Right cardiac atrium (tissue), 5 donors: Measurements from ENCODE around the gene BIRC3. TPM values are rescaled to one million over a fixed set of nuclear protein-coding genes. Genes with fewer than 3 reads are reported as not detected.
"Not testable (repeated sequence)": the region's sequence is repeated elsewhere in the genome, so short reads cannot be mapped to it uniquely, and the experiment has no call there.

ENCODE experiments used
- ATAC-seq, 2 donors: fragments of 200-7000 bp; cut with Tn5 transposase; one replicate each; pipeline versions ENCODE4 v1.8.0 to v1.9.1; 2020; ENCODE audit warnings: moderate library complexity in 2 of 2, mild to moderate bottlenecking in 1 of 2
- DNase-seq, 3 donors: peaks; one replicate each; pipeline ENCODE4 v3.0.0-alpha.2; 2020
- H3K27ac ChIP-seq: one replicate; pipeline ENCODE4 v1.5.1; 2013; ENCODE audit warnings: mild to moderate bottlenecking, low read length, control low read depth, moderate library complexity
- H3K27me3 ChIP-seq: one replicate; pipeline ENCODE4 v1.6.1; 2013; ENCODE audit not compliant: control insufficient read depth, insufficient read depth
- H3K4me1 ChIP-seq: one replicate; pipeline ENCODE4 v1.6.1; 2013; ENCODE audit warnings: low read length; ENCODE audit not compliant: control insufficient read depth, insufficient read depth
- H3K4me3 ChIP-seq: one replicate; pipeline ENCODE4 v1.5.1; 2013; ENCODE audit warnings: low read length, control low read depth
- H3K9me3 ChIP-seq: one replicate; pipeline ENCODE4 v1.6.1; 2013; ENCODE audit warnings: low read length; ENCODE audit not compliant: control insufficient read depth
- WGBS: extraction: QIAGEN DNeasy Blood & Tissue Kit; methylation state at CpG from one replicate; pipeline ENCODE4 v1.1.7; 2013; 5-methylcytosine and 5-hydroxymethylcytosine counted together
- intact Hi-C, 4 donors: fragments of 100-400 bp; cut with DNase I; formaldehyde crosslinking; loops; one replicate each; pipeline versions ENCODE4 v1.11.0 to v1.14.0; 2022 to 2023
- polyA plus RNA-seq: library from polyadenylated mRNA; stranded (reverse); fragments of 200-250 nt; gene quantifications from one replicate; pipeline ENCODE4 v1.2.3, GENCODE V29; 2013
- total RNA-seq, 4 donors: library from RNA; stranded (reverse); fragmentation: NEBNext Ultra II Directional; extraction: Animal tissue kit (Norgen Biotek cat#: 25700); gene quantifications; one replicate each; pipeline ENCODE4 v1.2.1, GENCODE V29; 2021
- donor health status: healthy with polysubstance abuse.
- donor health status: DM: no; HTN: yes; CAD: no.
- donor health status: DM: no; HTN: no; CAD: no.
- donor health status: DM: no; HTN: yes; CAD: no; lungs with severe emphysema.
- donor health status: DM: yes; HTN: yes; CAD: no.

Gene BIRC3
- total and polyA plus RNA-seq, 5 donors, result 6.2 to 11.9 (median 11.6) TPM

DNA sequence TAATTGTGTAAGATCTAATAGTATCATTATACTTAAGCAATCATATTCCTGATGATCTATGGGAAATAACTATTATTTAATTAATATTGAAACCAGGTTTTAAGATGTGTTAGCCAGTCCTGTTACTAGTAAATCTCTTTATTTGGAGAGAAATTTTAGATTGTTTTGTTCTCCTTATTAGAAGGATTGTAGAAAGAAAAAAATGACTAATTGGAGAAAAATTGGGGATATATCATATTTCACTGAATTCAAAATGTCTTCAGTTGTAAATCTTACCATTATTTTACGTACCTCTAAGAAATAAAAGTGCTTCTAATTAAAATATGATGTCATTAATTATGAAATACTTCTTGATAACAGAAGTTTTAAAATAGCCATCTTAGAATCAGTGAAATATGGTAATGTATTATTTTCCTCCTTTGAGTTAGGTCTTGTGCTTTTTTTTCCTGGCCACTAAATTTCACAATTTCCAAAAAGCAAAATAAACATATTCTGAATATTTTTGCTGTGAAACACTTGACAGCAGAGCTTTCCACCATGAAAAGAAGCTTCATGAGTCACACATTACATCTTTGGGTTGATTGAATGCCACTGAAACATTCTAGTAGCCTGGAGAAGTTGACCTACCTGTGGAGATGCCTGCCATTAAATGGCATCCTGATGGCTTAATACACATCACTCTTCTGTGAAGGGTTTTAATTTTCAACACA is 6.4 kb downstream of the BIRC3 start:
- 96% methylated on average over 1 of the region's 1 CpG for WGBS
- H3K4me3 ChIP-seq, result no peak overlapping the region
- H3K9me3 ChIP-seq, result no peaks in the 10 kb centered on the region
- ATAC-seq, result no peak
- H3K4me1 ChIP-seq, result peaks cover 2% of the 10 kb centered on the region
- no peaks in the 10 kb centered on the region for H3K27me3 ChIP-seq
- intact Hi-C loops, result no loop called here
- no peak for DNase-seq
- no peak overlapping the region for H3K27ac ChIP-seq

DNA sequence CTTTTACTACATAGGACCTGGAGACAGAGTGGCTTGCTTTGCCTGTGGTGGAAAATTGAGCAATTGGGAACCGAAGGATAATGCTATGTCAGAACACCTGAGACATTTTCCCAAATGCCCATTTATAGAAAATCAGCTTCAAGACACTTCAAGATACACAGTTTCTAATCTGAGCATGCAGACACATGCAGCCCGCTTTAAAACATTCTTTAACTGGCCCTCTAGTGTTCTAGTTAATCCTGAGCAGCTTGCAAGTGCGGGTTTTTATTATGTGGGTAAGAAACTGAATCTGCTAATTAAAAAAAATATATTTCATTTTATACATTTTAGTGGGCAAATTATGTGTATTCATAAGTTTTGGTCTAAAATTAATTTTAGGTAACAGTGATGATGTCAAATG is 7.8 kb downstream of the BIRC3 start:
- Histone ChIP-seq H3K4me1 (no peaks in the 10 kb centered on the region), H3K9me3 (no peaks in the 10 kb centered on the region), H3K27ac (no peak overlapping the region), H3K4me3 (no peak overlapping the region), H3K27me3 (no peaks in the 10 kb centered on the region)
- 84% methylated on average over 3 of the region's 3 CpGs for WGBS
- DNase-seq (no peak), ATAC-seq (no peak)
- intact Hi-C loops, result no loop called here

DNA sequence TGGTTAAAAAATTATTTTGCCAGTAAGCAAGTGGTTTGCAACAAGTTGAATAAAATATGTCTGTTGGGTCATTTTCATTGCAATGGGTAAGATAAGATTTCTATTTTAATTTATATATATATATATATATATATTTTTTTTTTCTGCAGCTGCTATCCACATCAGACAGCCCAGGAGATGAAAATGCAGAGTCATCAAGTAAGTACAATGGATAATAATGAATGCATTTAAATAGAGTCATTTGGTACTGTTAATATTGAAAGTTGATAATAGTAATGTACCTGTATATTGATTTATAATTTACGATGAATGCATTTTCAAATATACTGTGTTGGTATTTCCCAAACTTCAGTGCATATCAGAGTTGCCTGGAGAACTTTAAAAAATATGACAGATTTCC is 11.5 kb downstream of the BIRC3 start:
- WGBS, result 98% methylated on average over 1 of the region's 1 CpG
- DNase-seq (no peak), ATAC-seq (no peak)
- no peak overlapping the region for H3K4me3 ChIP-seq
- intact Hi-C loops, result no loop called here
- H3K27ac ChIP-seq, result no peak overlapping the region
- H3K9me3 ChIP-seq, result no peaks in the 10 kb centered on the region
- H3K4me1 ChIP-seq, result no peaks in the 10 kb centered on the region
- no peaks in the 10 kb centered on the region for H3K27me3 ChIP-seq

DNA sequence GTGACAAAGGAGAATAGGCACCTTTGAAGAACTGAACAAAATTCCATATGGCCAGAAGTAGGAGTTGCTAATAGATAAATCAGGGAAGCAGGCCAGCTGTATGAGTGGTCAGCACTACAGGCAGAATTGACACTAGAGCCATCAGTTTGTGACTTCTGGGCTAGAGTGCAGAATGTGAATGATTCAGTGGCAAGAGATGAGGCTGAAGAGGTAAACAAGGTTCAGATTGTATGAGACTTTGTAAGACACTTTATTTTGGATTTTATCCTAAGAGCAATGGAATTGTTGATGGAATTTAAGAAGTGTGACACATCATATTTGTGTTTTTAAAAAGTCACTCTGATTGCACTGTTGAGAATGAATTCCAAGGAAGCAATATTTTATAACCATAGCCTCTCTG is 12.9 kb downstream of the BIRC3 start:
- intact Hi-C loops, result no loop called here
- DNase-seq (no peak), ATAC-seq (no peak)
- H3K9me3 ChIP-seq, result no peaks in the 10 kb centered on the region
- no peaks in the 10 kb centered on the region for H3K4me1 ChIP-seq
- H3K27ac ChIP-seq, result no peak overlapping the region
- no peak overlapping the region for H3K4me3 ChIP-seq
- H3K27me3 ChIP-seq, result no peaks in the 10 kb centered on the region

DNA sequence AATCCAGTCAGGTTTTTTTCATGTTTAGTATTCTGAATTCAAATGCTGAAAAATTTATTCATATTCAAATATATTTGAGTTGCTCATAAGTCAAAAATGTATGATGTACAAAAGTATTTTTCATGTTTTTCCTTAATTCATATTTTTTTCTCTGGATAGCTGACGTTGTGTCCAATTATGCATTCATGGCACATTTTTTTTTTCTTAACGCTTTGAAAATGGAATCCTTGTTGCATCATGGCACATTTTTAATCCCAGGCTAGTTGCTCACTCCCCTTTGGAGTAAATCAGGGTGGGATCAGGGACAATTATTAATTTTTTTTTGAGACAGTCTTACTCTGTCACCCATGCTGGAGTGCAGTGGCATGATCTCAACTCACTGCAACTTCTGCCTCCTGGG is 14.1 kb downstream of the BIRC3 start:
- ATAC-seq (no peak), DNase-seq (no peak)
- WGBS, result 85% methylated on average over 2 of the region's 2 CpGs
- H3K4me1 ChIP-seq, result no peaks in the 10 kb centered on the region
- H3K4me3 ChIP-seq, result no peak overlapping the region
- no peak overlapping the region for H3K27ac ChIP-seq
- no peaks in the 10 kb centered on the region for H3K9me3 ChIP-seq
- intact Hi-C loops, result no loop called here
- H3K27me3 ChIP-seq, result no peaks in the 10 kb centered on the region

DNA sequence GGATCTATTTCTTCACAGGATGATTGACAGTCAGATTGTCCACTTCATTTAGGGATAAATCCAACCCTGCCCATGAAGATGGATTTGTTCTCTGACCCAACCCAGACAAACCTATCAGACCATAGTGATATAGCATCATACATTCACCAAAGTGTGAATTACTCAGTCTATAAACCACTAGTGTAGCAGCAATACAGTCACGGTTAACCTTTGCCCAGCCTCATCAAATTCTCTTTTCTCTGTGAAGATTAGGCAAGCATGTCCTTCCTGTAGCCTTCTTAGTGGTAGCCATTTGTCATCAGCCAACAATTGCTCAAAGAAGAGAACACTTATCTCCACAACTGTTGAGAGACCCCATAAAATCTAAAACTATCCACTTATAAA is 15.3 kb downstream of the BIRC3 start:
- Histone ChIP-seq H3K9me3 (no peaks in the 10 kb centered on the region), H3K27ac (no peak overlapping the region), H3K4me3 (no peak overlapping the region), H3K27me3 (no peaks in the 10 kb centered on the region), H3K4me1 (no peaks in the 10 kb centered on the region)
- intact Hi-C loops, result no loop called here
- ATAC-seq, result no peak
- WGBS, result 73% methylated on average over 1 of the region's 1 CpG
- DNase-seq, result no peak

DNA sequence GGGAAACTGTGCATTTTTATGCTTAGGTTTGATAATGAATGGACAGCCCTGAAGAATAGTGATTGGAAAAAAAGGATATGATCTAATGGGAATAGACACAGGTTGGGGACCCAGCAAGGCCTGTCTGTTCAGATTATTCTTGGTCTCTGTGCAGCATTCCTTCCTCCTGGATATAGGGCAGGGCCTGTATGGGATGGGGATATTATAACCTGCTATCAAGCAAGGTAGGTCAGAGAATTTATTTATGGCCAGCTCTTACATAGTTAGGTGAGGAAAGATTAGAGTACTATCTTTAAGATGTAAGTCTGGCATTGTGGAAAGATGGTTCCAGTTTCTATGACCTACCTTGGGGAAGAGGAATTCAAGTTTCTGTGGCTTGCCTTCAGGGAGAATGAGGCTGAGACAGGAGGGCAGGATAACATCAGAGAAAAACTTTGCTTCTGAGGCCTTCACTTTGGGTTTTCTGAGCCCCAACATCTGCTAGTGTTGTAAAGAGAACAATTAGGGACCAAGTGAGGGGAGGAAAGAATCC is 21.3 kb downstream of the BIRC3 start:
- no peak for ATAC-seq
- H3K4me1 ChIP-seq, result no peaks in the 10 kb centered on the region
- intact Hi-C loops, result no loop called here
- H3K9me3 ChIP-seq, result no peaks in the 10 kb centered on the region
- no peak overlapping the region for H3K4me3 ChIP-seq
- DNase-seq, result no peak
- no peak overlapping the region for H3K27ac ChIP-seq
- H3K27me3 ChIP-seq, result no peaks in the 10 kb centered on the region

DNA sequence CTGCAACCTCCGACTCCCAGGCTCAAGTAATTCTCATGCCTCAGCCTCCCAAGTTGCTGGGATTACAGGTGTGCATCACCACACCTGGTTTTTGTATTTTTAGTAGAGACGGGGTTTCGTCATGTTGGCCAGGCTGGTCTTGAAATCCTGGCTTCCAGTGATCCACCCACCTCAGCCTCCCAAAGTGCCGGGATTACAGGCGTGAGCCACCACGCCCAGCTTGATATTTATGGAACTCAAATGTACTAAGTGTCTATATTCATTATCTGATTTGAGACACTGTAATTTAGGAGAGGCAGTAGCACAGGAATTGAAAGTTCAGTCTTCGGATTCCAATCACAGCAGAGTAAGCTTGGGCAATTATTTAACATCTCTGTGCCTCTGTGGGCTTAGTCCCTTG is 24.0 kb downstream of the BIRC3 start:
- intact Hi-C loops, result loop anchor here (5.0 to 10.0 kb wide), 4 partner anchors 49 to 263 kb away; no protein-coding TSS in a partner anchor
- not testable (repeated sequence) for H3K27me3 ChIP-seq, DNase-seq, ATAC-seq, H3K27ac ChIP-seq, H3K9me3 ChIP-seq, H3K4me3 ChIP-seq, H3K4me1 ChIP-seq
- WGBS, result 84% methylated on average over 7 of the region's 7 CpGs

DNA sequence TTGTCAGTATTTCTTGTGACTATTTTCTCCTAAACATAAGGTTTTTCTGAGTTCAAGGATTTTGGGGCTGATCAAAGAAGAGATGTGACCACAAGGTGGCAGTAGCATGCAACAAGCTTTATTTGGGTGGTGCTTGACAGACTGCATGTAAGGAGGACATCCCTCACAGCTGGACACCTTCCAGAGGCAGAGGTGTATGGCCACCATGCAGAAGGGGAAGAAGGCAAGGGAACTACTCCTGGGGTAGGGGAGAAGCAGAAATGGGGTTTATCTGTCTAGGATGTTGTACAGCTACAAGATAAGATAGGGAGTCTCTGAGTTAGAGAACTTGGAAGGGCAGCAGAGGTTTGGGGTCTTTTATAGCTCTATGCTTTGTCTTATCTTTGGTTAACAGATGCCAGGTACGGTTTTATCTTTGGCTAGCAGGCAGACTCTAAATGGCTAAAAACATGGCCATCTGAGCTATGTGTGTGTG is 24.6 kb downstream of the BIRC3 start:
- 9% methylated on average over 1 of the region's 1 CpG for WGBS
- DNase-seq (peak; percentile 65 to 81 (median 68)), ATAC-seq (peak; percentile 62 to 66)

DNA sequence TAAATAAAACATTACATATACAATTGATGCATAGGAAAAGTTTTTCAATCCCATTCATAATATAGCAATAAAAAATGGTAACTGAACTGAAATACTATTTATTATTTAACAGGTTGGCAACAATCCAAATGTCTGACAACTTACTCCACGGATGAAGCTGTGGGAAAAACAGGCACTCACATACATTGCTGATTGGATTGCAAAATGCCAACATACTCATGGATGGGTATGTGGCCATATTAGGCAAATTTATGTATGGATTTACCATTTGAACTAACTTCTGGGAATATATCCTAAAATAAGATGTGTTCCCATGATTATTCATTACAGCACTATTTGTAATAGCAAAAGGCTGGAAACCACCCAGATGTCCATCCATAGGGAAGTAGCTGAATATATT is 26.5 kb downstream of the BIRC3 start:
- Histone ChIP-seq H3K27me3 (no peaks in the 10 kb centered on the region), H3K9me3 (no peaks in the 10 kb centered on the region), H3K4me1 (no peaks in the 10 kb centered on the region), H3K4me3 (no peak overlapping the region), H3K27ac (no peak overlapping the region)
- no peak for DNase-seq
- ATAC-seq, result no peak
- intact Hi-C loops, result loop anchor here (5.0 to 10.0 kb wide), 4 partner anchors 52 to 261 kb away; no protein-coding TSS in a partner anchor
- 25% methylated on average over 1 of the region's 1 CpG for WGBS

More for the DNA sequence above, 24.6 kb downstream of the BIRC3 start:
- Histone ChIP-seq H3K4me1 (no peaks in the 10 kb centered on the region), H3K27me3 (no peaks in the 10 kb centered on the region), H3K4me3 (no peak overlapping the region), H3K27ac (no peak overlapping the region), H3K9me3 (no peaks in the 10 kb centered on the region)
- intact Hi-C loops, result loop anchor here (5.0 to 10.0 kb wide), 4 partner anchors 50 to 263 kb away; no protein-coding TSS in a partner anchor

DNA sequence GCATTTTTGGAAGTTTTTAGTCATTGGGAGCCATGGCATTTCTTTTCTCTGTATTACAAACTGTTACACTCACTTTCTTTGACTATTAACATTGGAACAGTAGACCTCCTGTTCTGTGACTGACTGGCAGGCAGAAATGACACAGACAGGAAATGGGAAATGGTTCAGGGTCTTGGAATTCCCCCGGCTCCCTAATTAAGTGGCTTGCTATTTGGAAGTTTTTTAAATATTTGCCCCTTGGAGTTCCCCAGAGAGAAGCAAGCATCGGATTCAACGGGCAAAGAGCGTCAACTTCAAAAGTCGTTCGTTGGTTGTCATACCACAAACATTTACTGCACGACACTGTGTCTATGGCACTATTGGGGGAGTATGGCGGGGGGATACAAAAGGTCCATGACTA is 28.6 kb downstream of the BIRC3 start:
- peak overlapping the region; percentile 97 for H3K4me3 ChIP-seq
- H3K4me1 ChIP-seq, result no peaks in the 10 kb centered on the region
- H3K27ac ChIP-seq, result peak overlapping the region; percentile 11
- ATAC-seq, result no peak
- H3K27me3 ChIP-seq, result no peaks in the 10 kb centered on the region
- intact Hi-C loops, result loop anchor here in 3 of 4 donors (10.0 kb wide), 2 partner anchors 149 to 259 kb away; no protein-coding TSS in a partner anchor
- no peak for DNase-seq
- WGBS, result 19% methylated on average over 8 of the region's 8 CpGs
- H3K9me3 ChIP-seq, result no peaks in the 10 kb centered on the region
